WTC11 (cell line): ENCODE data around the gene P2RX2. TPM values are rescaled to one million over a fixed set of nuclear protein-coding genes. Genes with fewer than 3 reads are reported as not detected.

Source experiments
- ATAC-seq: fragments of 200-7000 bp; cut with Tn5 transposase; 2 replicates; pipeline ENCODE4 v1.10.0; 2021; ENCODE audit warnings: mild to moderate bottlenecking, moderate library complexity
- CTCF ChIA-PET: fragments of 300-600 bp; sonication (Branson Sonifier 250); formaldehyde crosslinking; loops from one replicate; lab custom pipeline; 2021; ENCODE audit warnings: antibody characterized with exemption; lab: Charles Lee
- POLR2A ChIA-PET: fragments of 350-600 bp; sonication (Branson Sonifier 250); formaldehyde crosslinking; loops from one replicate; lab custom pipeline; 2021; ENCODE audit warnings: antibody characterized with exemption; lab: Charles Lee
- DNase-seq: peaks from one replicate; pipeline ENCODE4 v3.0.0; 2021; ENCODE audit warnings: low spot score
- H3K27ac Mint-ChIP-seq: 2 replicates; pipeline ENCODE4 v1.8.0; 2021; ENCODE audit warnings: mixed read lengths
- H3K27me3 Mint-ChIP-seq: 2 replicates; pipeline ENCODE4 v1.8.0; 2021; ENCODE audit warnings: low read depth, mild to moderate bottlenecking, moderate library complexity, mixed read lengths
- H3K36me3 Mint-ChIP-seq: 2 replicates; pipeline ENCODE4 v1.8.0; 2021; ENCODE audit warnings: mixed read lengths
- H3K4me1 Mint-ChIP-seq: 2 replicates; pipeline ENCODE4 v1.8.0; 2022; ENCODE audit warnings: mixed read lengths
- H3K4me3 Mint-ChIP-seq: 2 replicates; pipeline ENCODE4 v1.8.0; 2021; ENCODE audit warnings: mild to moderate bottlenecking, moderate library complexity, mixed read lengths
- H3K9me3 Mint-ChIP-seq: 2 replicates; pipeline ENCODE4 v1.8.0; 2021; ENCODE audit warnings: mixed read lengths
- CBFB ChIP-seq: sonication (generic); formaldehyde crosslinking; IDR thresholded peaks from 2 replicates; pipeline ENCODE4 v1.8.1; 2022; ENCODE audit warnings: mild to moderate bottlenecking, low read depth, missing genetic modification reagents
- CREB1 ChIP-seq: sonication (generic); formaldehyde crosslinking; IDR thresholded peaks from 2 replicates; pipeline ENCODE4 v1.8.0; 2023; ENCODE audit warnings: mild to moderate bottlenecking, missing genetic modification reagents
- FOXP1 ChIP-seq: sonication (generic); formaldehyde crosslinking; IDR thresholded peaks from 2 replicates; pipeline ENCODE4 v1.8.0; 2022; ENCODE audit warnings: missing genetic modification reagents, mild to moderate bottlenecking, moderate library complexity, borderline replicate concordance
- GTF2I ChIP-seq: fragments of 250-450 bp; sonication (Bioruptor Pico); conservative IDR thresholded peaks from 2 replicates; pipeline ENCODE4 v1.4.0; 2021; ENCODE audit warnings: mild to moderate bottlenecking
- ZBTB21 ChIP-seq: sonication (generic); formaldehyde crosslinking; IDR thresholded peaks from 2 replicates; pipeline ENCODE4 v1.8.1; 2023; ENCODE audit warnings: mild to moderate bottlenecking, missing genetic modification reagents, borderline replicate concordance
- ZNF232 ChIP-seq: sonication (generic); formaldehyde crosslinking; IDR thresholded peaks from 2 replicates; pipeline ENCODE4 v1.8.0; 2022; ENCODE audit warnings: mild to moderate bottlenecking, missing genetic modification reagents
- ZNF416 ChIP-seq: fragments of 250-450 bp; sonication (Bioruptor Pico); IDR thresholded peaks from 2 replicates; pipeline ENCODE4 v1.9.0; 2021; ENCODE audit warnings: mild to moderate bottlenecking, inconsistent platforms
- total RNA-seq: library from RNA; stranded (reverse); gene quantifications from 3 replicates; pipeline ENCODE4 v1.2.3, GENCODE V29; 2021
- TF ChIP-seq, protein P1 (sequence below): fragments of 250-450 bp; sonication (Bioruptor Pico); IDR thresholded peaks from 2 replicates; pipeline ENCODE4 v1.9.0; 2021; ENCODE audit warnings: moderate library complexity, mild to moderate bottlenecking, inconsistent platforms, borderline replicate concordance
- TF ChIP-seq, protein P2 (sequence below): sonication (generic); formaldehyde crosslinking; IDR thresholded peaks from 2 replicates; pipeline ENCODE4 v1.8.1; 2022; ENCODE audit warnings: low read depth, mild to moderate bottlenecking, moderate library complexity, missing genetic modification reagents, borderline replicate concordance
- TF ChIP-seq, protein P3 (sequence below): sonication (generic); formaldehyde crosslinking; conservative IDR thresholded peaks from 2 replicates; pipeline ENCODE4 v1.8.1; 2023; ENCODE audit warnings: mild to moderate bottlenecking, low read depth, missing genetic modification reagents, moderate library complexity
- TF ChIP-seq, protein P4 (sequence below): sonication (generic); formaldehyde crosslinking; IDR thresholded peaks from 2 replicates; pipeline ENCODE4 v1.8.0; 2023; ENCODE audit warnings: mild to moderate bottlenecking, missing genetic modification reagents
- TF ChIP-seq, protein P5 (sequence below): sonication (generic); formaldehyde crosslinking; IDR thresholded peaks from 2 replicates; pipeline ENCODE4 v1.8.1; 2023; ENCODE audit warnings: mild to moderate bottlenecking, missing genetic modification reagents
- TF ChIP-seq, protein P6 (sequence below): sonication (generic); formaldehyde crosslinking; IDR thresholded peaks from 2 replicates; pipeline ENCODE4 v1.8.0; 2022; ENCODE audit warnings: mild to moderate bottlenecking, missing genetic modification reagents
- TF ChIP-seq, protein P7 (sequence below): fragments of 250-450 bp; sonication (Bioruptor Pico); IDR thresholded peaks from 2 replicates; pipeline ENCODE4 v1.8.0; 2021; ENCODE audit warnings: mild to moderate bottlenecking

Gene P2RX2
- total RNA-seq, 1 experiment from 2014 or later = 2.1 TPM

DNA sequence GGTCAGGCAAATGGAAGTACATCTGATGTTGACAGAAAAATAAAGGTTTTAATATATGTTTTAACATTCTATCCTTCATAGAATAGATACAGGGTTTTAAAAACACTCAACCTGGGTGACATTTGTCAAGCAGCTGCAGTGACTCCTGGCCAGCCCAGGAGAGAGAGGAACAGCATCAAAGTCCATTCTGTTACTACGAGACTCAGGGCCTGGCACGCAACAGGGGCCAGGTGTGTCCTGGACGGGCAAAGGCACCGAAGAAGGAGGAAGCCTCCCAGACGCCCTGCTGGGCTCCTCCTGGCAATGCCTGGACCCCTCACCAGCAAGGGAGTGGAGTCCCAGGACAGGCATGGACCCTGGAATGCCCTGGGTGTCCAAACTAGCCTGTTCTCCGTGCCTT is 30.3 kb upstream of the P2RX2 start (continued):
- TF ChIP-seq, protein P1, sequence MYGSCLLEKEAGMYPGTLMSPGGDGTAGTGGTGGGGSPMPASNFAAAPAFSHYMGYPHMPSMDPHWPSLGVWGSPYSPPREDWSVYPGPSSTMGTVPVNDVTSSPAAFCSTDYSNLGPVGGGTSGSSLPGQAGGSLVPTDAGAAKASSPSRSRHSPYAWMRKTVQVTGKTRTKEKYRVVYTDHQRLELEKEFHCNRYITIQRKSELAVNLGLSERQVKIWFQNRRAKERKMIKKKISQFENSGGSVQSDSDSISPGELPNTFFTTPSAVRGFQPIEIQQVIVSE (CRISPR knock-in tag) = no peak
- TF ChIP-seq, protein P2, sequence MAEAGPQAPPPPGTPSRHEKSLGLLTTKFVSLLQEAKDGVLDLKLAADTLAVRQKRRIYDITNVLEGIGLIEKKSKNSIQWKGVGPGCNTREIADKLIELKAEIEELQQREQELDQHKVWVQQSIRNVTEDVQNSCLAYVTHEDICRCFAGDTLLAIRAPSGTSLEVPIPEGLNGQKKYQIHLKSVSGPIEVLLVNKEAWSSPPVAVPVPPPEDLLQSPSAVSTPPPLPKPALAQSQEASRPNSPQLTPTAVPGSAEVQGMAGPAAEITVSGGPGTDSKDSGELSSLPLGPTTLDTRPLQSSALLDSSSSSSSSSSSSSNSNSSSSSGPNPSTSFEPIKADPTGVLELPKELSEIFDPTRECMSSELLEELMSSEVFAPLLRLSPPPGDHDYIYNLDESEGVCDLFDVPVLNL (CRISPR knock-in tag) = no peak
- TF ChIP-seq, protein P3, sequence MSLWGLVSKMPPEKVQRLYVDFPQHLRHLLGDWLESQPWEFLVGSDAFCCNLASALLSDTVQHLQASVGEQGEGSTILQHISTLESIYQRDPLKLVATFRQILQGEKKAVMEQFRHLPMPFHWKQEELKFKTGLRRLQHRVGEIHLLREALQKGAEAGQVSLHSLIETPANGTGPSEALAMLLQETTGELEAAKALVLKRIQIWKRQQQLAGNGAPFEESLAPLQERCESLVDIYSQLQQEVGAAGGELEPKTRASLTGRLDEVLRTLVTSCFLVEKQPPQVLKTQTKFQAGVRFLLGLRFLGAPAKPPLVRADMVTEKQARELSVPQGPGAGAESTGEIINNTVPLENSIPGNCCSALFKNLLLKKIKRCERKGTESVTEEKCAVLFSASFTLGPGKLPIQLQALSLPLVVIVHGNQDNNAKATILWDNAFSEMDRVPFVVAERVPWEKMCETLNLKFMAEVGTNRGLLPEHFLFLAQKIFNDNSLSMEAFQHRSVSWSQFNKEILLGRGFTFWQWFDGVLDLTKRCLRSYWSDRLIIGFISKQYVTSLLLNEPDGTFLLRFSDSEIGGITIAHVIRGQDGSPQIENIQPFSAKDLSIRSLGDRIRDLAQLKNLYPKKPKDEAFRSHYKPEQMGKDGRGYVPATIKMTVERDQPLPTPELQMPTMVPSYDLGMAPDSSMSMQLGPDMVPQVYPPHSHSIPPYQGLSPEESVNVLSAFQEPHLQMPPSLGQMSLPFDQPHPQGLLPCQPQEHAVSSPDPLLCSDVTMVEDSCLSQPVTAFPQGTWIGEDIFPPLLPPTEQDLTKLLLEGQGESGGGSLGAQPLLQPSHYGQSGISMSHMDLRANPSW (CRISPR knock-in tag) = no peak

DNA sequence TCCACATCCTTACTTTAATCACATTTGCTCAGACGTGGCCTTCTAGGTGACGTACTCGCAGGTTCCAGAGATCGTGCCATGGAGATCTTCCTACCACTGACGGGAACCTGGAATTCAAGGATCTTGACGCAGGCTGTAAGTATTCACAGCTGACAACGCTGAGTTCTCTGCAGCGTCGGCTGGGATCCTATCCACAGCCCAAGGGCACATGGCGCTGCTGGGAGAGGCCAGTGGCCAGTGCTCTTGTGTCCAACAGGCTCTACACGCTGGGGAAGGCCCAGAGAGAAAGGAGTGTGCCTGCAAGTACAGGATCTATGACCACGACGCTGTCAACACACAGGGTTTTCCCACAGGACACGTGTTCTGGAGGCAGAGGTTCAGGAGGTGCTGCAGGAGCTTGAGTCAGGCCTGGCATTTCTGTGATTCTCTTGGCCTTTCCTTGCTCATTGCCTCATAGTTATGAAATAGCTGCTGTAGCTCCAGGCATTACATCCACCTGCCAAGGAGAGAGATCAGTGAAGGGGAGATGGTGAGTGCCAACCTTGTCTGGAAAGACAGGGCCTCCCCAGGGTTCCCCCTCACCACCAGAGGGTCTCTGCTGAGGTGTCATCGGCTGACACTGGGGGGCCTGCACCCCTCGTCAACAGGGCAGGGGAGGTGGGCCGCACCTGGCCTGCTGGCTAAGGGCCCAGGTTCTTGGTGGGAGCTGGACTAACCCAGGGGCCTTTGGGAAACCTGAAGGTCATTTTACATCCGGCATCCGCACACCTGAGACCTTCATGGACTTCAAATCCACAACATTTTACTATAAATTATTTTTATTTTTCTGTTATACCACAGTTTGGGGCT is 29.5 kb upstream of the P2RX2 start:
- no peak overlapping the region for H3K27ac Mint-ChIP-seq
- peaks cover 99% of the 10 kb centered on the region for H3K27me3 Mint-ChIP-seq
- no peak overlapping the region for H3K4me3 Mint-ChIP-seq
- CTCF ChIA-PET = no interaction called here
- TF ChIP-seq, protein P4, sequence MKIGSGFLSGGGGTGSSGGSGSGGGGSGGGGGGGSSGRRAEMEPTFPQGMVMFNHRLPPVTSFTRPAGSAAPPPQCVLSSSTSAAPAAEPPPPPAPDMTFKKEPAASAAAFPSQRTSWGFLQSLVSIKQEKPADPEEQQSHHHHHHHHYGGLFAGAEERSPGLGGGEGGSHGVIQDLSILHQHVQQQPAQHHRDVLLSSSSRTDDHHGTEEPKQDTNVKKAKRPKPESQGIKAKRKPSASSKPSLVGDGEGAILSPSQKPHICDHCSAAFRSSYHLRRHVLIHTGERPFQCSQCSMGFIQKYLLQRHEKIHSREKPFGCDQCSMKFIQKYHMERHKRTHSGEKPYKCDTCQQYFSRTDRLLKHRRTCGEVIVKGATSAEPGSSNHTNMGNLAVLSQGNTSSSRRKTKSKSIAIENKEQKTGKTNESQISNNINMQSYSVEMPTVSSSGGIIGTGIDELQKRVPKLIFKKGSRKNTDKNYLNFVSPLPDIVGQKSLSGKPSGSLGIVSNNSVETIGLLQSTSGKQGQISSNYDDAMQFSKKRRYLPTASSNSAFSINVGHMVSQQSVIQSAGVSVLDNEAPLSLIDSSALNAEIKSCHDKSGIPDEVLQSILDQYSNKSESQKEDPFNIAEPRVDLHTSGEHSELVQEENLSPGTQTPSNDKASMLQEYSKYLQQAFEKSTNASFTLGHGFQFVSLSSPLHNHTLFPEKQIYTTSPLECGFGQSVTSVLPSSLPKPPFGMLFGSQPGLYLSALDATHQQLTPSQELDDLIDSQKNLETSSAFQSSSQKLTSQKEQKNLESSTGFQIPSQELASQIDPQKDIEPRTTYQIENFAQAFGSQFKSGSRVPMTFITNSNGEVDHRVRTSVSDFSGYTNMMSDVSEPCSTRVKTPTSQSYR = no peak
- TF ChIP-seq FOXP1 (CRISPR knock-in tag) = no peak
- 0 out of 2 replicates have a peak, but pooled peaks have one; percentile 43 for TF ChIP-seq GTF2I (CRISPR knock-in tag)
- TF ChIP-seq ZBTB21 (CRISPR knock-in tag) = no peak
- TF ChIP-seq, all 79 proteins: peak for 1
- Mint-ChIP-seq H3K36me3 (no peaks in the 10 kb centered on the region), H3K4me1 (peaks cover under 1% of the 10 kb centered on the region; the same call in 1 of the 2 replicates), H3K9me3 (no peaks in the 10 kb centered on the region)
- POLR2A ChIA-PET = no interaction called here
- ATAC-seq (no peak), DNase-seq (no peak)

DNA sequence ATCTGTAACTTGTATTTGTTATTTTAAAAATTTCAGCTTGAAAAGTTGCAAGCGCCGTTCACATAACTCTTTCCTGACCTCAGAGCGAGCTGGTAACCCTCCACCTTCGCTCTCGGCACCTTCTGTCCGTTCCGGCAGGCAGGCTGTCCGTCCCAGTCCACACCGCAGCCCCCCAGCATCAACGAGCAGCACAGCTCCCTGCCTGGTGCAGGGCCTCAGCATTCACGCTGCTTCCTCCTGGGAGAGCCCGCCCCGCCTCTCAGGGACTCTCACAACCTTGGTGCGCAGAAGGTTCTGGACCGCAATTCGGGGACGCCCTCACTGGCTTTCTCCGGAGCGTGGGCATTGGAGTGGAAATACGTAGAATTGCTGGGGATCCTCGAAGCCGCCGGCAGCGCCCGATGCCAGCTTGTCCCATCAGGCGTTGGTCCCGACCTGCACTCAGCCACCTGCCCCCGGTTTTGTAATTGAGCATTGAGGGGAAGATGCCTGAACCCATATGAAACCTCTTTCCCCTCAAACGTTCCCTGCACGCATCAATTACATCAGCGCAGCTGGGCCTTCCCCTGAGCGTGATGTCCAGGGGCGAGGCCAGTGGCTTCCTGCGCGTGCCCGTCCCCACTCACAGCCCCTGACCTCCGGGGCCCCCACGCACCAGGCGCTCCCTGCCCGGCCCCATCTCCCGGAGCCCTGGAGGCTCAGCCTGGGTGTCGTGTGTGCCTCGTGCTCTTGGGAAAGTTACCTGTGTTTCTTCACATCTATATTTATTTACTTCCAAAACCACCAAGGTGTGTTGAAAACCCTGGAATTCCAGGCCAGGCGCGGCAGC is 27.3 kb upstream of the P2RX2 start:
- Mint-ChIP-seq H3K36me3 (no peaks in the 10 kb centered on the region), H3K4me3 (no peak overlapping the region), H3K9me3 (no peaks in the 10 kb centered on the region), H3K4me1 (no peaks in the 10 kb centered on the region), H3K27ac (no peak overlapping the region), H3K27me3 (peaks cover 97% of the 10 kb centered on the region)
- DNase-seq (no peak), ATAC-seq (no peak)
- ChIA-PET CTCF (no interaction called here), POLR2A (no interaction called here)
- TF ChIP-seq, protein P5, sequence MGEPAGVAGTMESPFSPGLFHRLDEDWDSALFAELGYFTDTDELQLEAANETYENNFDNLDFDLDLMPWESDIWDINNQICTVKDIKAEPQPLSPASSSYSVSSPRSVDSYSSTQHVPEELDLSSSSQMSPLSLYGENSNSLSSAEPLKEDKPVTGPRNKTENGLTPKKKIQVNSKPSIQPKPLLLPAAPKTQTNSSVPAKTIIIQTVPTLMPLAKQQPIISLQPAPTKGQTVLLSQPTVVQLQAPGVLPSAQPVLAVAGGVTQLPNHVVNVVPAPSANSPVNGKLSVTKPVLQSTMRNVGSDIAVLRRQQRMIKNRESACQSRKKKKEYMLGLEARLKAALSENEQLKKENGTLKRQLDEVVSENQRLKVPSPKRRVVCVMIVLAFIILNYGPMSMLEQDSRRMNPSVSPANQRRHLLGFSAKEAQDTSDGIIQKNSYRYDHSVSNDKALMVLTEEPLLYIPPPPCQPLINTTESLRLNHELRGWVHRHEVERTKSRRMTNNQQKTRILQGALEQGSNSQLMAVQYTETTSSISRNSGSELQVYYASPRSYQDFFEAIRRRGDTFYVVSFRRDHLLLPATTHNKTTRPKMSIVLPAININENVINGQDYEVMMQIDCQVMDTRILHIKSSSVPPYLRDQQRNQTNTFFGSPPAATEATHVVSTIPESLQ = no peak
- TF ChIP-seq, protein P6, sequence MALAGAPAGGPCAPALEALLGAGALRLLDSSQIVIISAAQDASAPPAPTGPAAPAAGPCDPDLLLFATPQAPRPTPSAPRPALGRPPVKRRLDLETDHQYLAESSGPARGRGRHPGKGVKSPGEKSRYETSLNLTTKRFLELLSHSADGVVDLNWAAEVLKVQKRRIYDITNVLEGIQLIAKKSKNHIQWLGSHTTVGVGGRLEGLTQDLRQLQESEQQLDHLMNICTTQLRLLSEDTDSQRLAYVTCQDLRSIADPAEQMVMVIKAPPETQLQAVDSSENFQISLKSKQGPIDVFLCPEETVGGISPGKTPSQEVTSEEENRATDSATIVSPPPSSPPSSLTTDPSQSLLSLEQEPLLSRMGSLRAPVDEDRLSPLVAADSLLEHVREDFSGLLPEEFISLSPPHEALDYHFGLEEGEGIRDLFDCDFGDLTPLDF (CRISPR knock-in tag) = no peak
- TF ChIP-seq, protein P7, sequence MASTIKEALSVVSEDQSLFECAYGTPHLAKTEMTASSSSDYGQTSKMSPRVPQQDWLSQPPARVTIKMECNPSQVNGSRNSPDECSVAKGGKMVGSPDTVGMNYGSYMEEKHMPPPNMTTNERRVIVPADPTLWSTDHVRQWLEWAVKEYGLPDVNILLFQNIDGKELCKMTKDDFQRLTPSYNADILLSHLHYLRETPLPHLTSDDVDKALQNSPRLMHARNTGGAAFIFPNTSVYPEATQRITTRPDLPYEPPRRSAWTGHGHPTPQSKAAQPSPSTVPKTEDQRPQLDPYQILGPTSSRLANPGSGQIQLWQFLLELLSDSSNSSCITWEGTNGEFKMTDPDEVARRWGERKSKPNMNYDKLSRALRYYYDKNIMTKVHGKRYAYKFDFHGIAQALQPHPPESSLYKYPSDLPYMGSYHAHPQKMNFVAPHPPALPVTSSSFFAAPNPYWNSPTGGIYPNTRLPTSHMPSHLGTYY = no peak
- no peak for TF ChIP-seq CBFB
- no peak for TF ChIP-seq ZNF416 (CRISPR knock-in tag)
- no peak for TF ChIP-seq CREB1 (CRISPR knock-in tag)
- no peak for TF ChIP-seq ZNF232 (CRISPR knock-in tag)
